D721Med (cell line): ENCODE results near the gene ECE1.

Experiments used
- DNase-seq: peaks from one replicate; pipeline ENCODE4 v3.0.0; 2011; ENCODE audit warnings: low spot score; ENCODE audit not compliant: insufficient read length
- FAIRE-seq: peaks from 2 replicates; lab custom pipeline; 2011; peaks lifted over from hg19 to GRCh38; lab: Jason Lieb, UNC
- CTCF ChIP-seq: IDR thresholded peaks from 2 replicates; pipeline ENCODE4 v1.5.1; 2012; ENCODE audit warnings: mild to moderate bottlenecking, control low read depth; ENCODE audit not compliant: insufficient read depth; ENCODE audit errors: missing control alignments

ECE1 gene

GRCh38 chr1:21168444-21168843 lies 121.8 kb downstream of the ECE1 start:
- TF ChIP-seq CTCF: no peak
- no peak for FAIRE-seq

More at GRCh38 chr1:21168444-21168843, 121.8 kb downstream of the ECE1 start:
- DNase-seq: no peak
